GM23338 (cell line): ENCODE results near the gene ZMYND8. TPM values are rescaled to one million over a fixed set of nuclear protein-coding genes. Genes with fewer than 3 reads are reported as not detected.
A peak's percentile ranks its signal among the peaks of the same experiment; 100 is the strongest.

Experiments used
- ATAC-seq: fragments of 200-7000 bp; cut with Tn5 transposase; 3 replicates; pipeline ENCODE4 v1.9.1; 2020
- DNase-seq: peaks from one replicate; pipeline ENCODE4 v3.0.0-alpha.2; 2015; ENCODE audit warnings: low spot score
- H2AFZ ChIP-seq: fragments of 200-600 bp; sonication (generic); 2 replicates; pipeline ENCODE4 v1.8.0; 2016; ENCODE audit warnings: antibody characterized with exemption, mild to moderate bottlenecking, moderate library complexity
- H3F3A ChIP-seq: fragments of 200-600 bp; sonication (generic); replicated peaks from 2 replicates; pipeline ENCODE4 v1.8.0; 2017; ENCODE audit warnings: antibody characterized with exemption, mixed run types, low read depth
- H3K27ac ChIP-seq: fragments of 200-600 bp; sonication (generic); 2 replicates; pipeline ENCODE4 v1.6.1; 2016; ENCODE audit warnings: low read depth
- H3K27me3 ChIP-seq: fragments of 200-600 bp; sonication (generic); 2 replicates; pipeline ENCODE4 v1.8.0; 2016; ENCODE audit warnings: mild to moderate bottlenecking, mixed run types, moderate library complexity; ENCODE audit not compliant: insufficient read depth
- H3K36me3 ChIP-seq: fragments of 200-600 bp; sonication (generic); 2 replicates; pipeline ENCODE4 v1.8.0; 2016; ENCODE audit warnings: mild to moderate bottlenecking; ENCODE audit not compliant: insufficient read depth
- H3K4me1 ChIP-seq: fragments of 200-600 bp; sonication (generic); 2 replicates; pipeline ENCODE4 v1.8.0; 2016; ENCODE audit warnings: mild to moderate bottlenecking, moderate library complexity; ENCODE audit not compliant: insufficient read depth
- H3K4me2 ChIP-seq: fragments of 200-600 bp; sonication (generic); 2 replicates; pipeline ENCODE4 v1.7.1; 2017; ENCODE audit warnings: mixed run types
- H3K4me3 ChIP-seq: fragments of 200-600 bp; sonication (generic); 2 replicates; pipeline ENCODE4 v1.6.1; 2016; ENCODE audit warnings: mixed run types
- H3K79me2 ChIP-seq: fragments of 200-600 bp; sonication (generic); replicated peaks from 2 replicates; pipeline ENCODE4 v1.8.0; 2017; ENCODE audit warnings: mild to moderate bottlenecking; ENCODE audit not compliant: insufficient read depth
- H3K9me2 ChIP-seq: fragments of 200-600 bp; sonication (generic); 2 replicates; pipeline ENCODE4 v1.8.0; 2017; ENCODE audit not compliant: insufficient read depth
- H4K20me1 ChIP-seq: fragments of 200-600 bp; sonication (generic); replicated peaks from 2 replicates; pipeline ENCODE4 v1.8.0; 2017; ENCODE audit warnings: mild to moderate bottlenecking; ENCODE audit not compliant: insufficient read depth
- H3K27ac Mint-ChIP-seq: 2 replicates; pipeline ENCODE4 v1.8.0; 2020; ENCODE audit warnings: inconsistent platforms, mild to moderate bottlenecking, moderate library complexity, mixed read lengths
- H3K27me3 Mint-ChIP-seq: 3 replicates; pipeline ENCODE4 v1.8.0; 2022; ENCODE audit warnings: low read depth, mild to moderate bottlenecking, moderate library complexity, mixed read lengths, inconsistent platforms; ENCODE audit not compliant: insufficient read depth, poor library complexity
- H3K36me3 Mint-ChIP-seq: 3 replicates; pipeline ENCODE4 v1.8.0; 2021; ENCODE audit warnings: low read depth, mild to moderate bottlenecking, inconsistent platforms, moderate library complexity, mixed read lengths
- H3K4me1 Mint-ChIP-seq: 3 replicates; pipeline ENCODE4 v1.8.0; 2020; ENCODE audit warnings: mild to moderate bottlenecking, inconsistent platforms, mixed read lengths
- H3K4me3 Mint-ChIP-seq: 3 replicates; pipeline ENCODE4 v1.8.0; 2021; ENCODE audit warnings: moderate library complexity, mild to moderate bottlenecking, inconsistent platforms, mixed read lengths
- H3K9me3 Mint-ChIP-seq: 3 replicates; pipeline ENCODE4 v1.8.0; 2020; ENCODE audit warnings: moderate library complexity, mild to moderate bottlenecking, inconsistent platforms, mixed read lengths
- CREB1 ChIP-seq: fragments of 250-450 bp; sonication (Bioruptor Pico); IDR thresholded peaks from 2 replicates; pipeline ENCODE4 v1.5.0; 2020; ENCODE audit warnings: low read depth, mild to moderate bottlenecking, moderate library complexity
- EZH2 ChIP-seq: fragments of 200-600 bp; sonication (generic); IDR thresholded peaks from one replicate; pipeline ENCODE4 v1.8.0; 2017; ENCODE audit warnings: antibody characterized with exemption, mild to moderate bottlenecking, low read depth; ENCODE audit not compliant: unreplicated experiment
- EZH2phosphoT487 ChIP-seq: fragments of 200-600 bp; sonication (generic); IDR thresholded peaks from one replicate; pipeline ENCODE4 v1.8.1; 2018; ENCODE audit warnings: antibody characterized with exemption; ENCODE audit not compliant: unreplicated experiment
- JUNB ChIP-seq: IDR thresholded peaks from one replicate; pipeline ENCODE4 v1.6.1; 2016; ENCODE audit warnings: antibody characterized with exemption; ENCODE audit not compliant: unreplicated experiment
- NANOG ChIP-seq: IDR thresholded peaks from 2 replicates; pipeline ENCODE4 v1.6.1; 2016; ENCODE audit warnings: antibody characterized with exemption, borderline replicate concordance
- POLR2AphosphoS5 ChIP-seq: IDR thresholded peaks from 2 replicates; pipeline ENCODE4 v1.6.1; 2016; ENCODE audit warnings: antibody characterized with exemption, low read depth
- REST ChIP-seq: IDR thresholded peaks from one replicate; pipeline ENCODE4 v1.6.1; 2018; ENCODE audit warnings: antibody characterized with exemption; ENCODE audit not compliant: unreplicated experiment
- STAT1 ChIP-seq: IDR thresholded peaks from one replicate; pipeline ENCODE4 v1.6.1; 2016; ENCODE audit warnings: antibody characterized with exemption; ENCODE audit not compliant: unreplicated experiment
- ZNF114 ChIP-seq: fragments of 250-450 bp; sonication (Bioruptor Pico); IDR thresholded peaks from 2 replicates; pipeline ENCODE4 v1.5.0; 2020; ENCODE audit warnings: mild to moderate bottlenecking, moderate library complexity
- ZNF331 ChIP-seq: fragments of 250-450 bp; sonication (Bioruptor Pico); IDR thresholded peaks from 2 replicates; pipeline ENCODE4 v1.5.0; 2020; ENCODE audit warnings: low read depth, mild to moderate bottlenecking, moderate library complexity
- ZNF462 ChIP-seq: fragments of 250-450 bp; sonication (Bioruptor Pico); IDR thresholded peaks from 2 replicates; pipeline ENCODE4 v1.5.0; 2020; ENCODE audit warnings: mild to moderate bottlenecking, moderate library complexity
- polyA plus RNA-seq: library from polyadenylated mRNA; unstranded; fragments of >200 nt; fragmentation: Nextera tagmentation; extraction: Ambion mirVana; gene quantifications from 2 replicates; pipeline ENCODE4 v1.2.1, GENCODE V29; 2016
- total RNA-seq: library from RNA; depleted of rRNA; stranded (reverse); fragments of >200 nt; shearing (Covaris generic); gene quantifications from 2 replicates; pipeline ENCODE4 v1.2.3, GENCODE V29; 2014
- TF ChIP-seq, protein P1 (sequence below): IDR thresholded peaks from 2 replicates; pipeline ENCODE4 v1.6.1; 2016; ENCODE audit warnings: antibody characterized with exemption

ZMYND8 gene
- total and polyA plus RNA-seq, 2 experiments from 2014 or later = 70.9 to 128 TPM

GRCh38 chr20:47266847-47267515 is 89.5 kb downstream of the ZMYND8 start (continued):
- no peak for TF ChIP-seq ZNF462 (CRISPR knock-in tag)
- TF ChIP-seq EZH2phosphoT487 = no peak
- no peak for TF ChIP-seq ZNF114 (CRISPR knock-in tag)

DNA sequence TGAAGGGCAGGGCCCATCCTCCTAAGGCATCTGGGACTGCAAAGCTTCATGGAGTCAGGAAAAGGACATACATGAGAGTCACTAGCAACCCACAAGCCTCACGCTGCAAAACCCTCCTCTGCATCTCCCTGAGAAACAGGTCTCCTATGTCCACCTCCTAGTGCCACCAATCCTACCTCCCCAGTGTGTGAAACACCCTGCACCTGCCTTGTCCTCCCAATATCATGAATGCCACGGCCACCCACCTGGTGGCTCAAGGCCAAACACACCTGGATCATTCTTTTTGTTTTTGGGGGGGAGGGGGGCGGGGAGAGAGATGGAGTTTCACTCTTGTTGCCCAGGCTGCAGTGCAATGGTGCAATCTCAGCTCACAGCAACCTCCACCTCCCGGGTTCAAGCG is 90.5 kb downstream of the ZMYND8 start:
- Histone ChIP-seq H3K27me3 (no peaks in the 10 kb centered on the region), H3K4me3 (no peak overlapping the region), H3K4me1 (peaks cover 13% of the 10 kb centered on the region), H2AFZ (no peak overlapping the region), H3K4me2 (no peak overlapping the region), H3K9me2 (no peaks in the 10 kb centered on the region), H3F3A (peaks cover 13% of the 10 kb centered on the region; the same call in 1 of the 2 replicates), H3K27ac (peak overlapping the region; percentile 84; the same call in 1 of the 2 replicates), H4K20me1 (peaks cover 28% of the 10 kb centered on the region), H3K79me2 (peaks cover 95% of the 10 kb centered on the region), H3K36me3 (peaks cover 35% of the 10 kb centered on the region)
- Mint-ChIP-seq H3K9me3 (no peaks in the 10 kb centered on the region), H3K4me3 (no peak overlapping the region), H3K36me3 (peaks cover 83% of the 10 kb centered on the region), H3K27me3 (peaks cover 15% of the 10 kb centered on the region), H3K27ac (peak overlapping the region; percentile 78), H3K4me1 (peaks cover 25% of the 10 kb centered on the region)
- ATAC-seq (peak; percentile 16; the same call in 2 of the 3 replicates), DNase-seq (no peak)
- TF ChIP-seq EZH2phosphoT487 = no peak
- no peak for TF ChIP-seq NANOG
- no peak for TF ChIP-seq ZNF114 (CRISPR knock-in tag)
- no peak for TF ChIP-seq EZH2
- TF ChIP-seq POLR2AphosphoS5 = no peak
- no peak for TF ChIP-seq JUNB
- TF ChIP-seq, protein P1, sequence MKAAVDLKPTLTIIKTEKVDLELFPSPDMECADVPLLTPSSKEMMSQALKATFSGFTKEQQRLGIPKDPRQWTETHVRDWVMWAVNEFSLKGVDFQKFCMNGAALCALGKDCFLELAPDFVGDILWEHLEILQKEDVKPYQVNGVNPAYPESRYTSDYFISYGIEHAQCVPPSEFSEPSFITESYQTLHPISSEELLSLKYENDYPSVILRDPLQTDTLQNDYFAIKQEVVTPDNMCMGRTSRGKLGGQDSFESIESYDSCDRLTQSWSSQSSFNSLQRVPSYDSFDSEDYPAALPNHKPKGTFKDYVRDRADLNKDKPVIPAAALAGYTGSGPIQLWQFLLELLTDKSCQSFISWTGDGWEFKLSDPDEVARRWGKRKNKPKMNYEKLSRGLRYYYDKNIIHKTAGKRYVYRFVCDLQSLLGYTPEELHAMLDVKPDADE = no peak
- TF ChIP-seq REST = no peak
- no peak for TF ChIP-seq CREB1 (CRISPR knock-in tag)
- TF ChIP-seq STAT1 = no peak
- no peak for TF ChIP-seq ZNF331
